ENCODE results near the gene CTIF.

The CTIF gene

GRCh38 chr18:48663931-48664847 is 125.4 kb downstream of the CTIF start:
- TF ChIP-seq CTCF (IDR thresholded peaks at IDR 0.05) = peak; percentile 91

GRCh38 chr18:48665654-48666053 is 126.8 kb downstream of the CTIF start:
- no peak for TF ChIP-seq CTCF (IDR thresholded peaks at IDR 0.05)

GRCh38 chr18:48666613-48667012 is 127.8 kb downstream of the CTIF start:
- TF ChIP-seq CTCF (IDR thresholded peaks at IDR 0.05) = no peak

GRCh38 chr18:48667276-48668254 is 128.7 kb downstream of the CTIF start:
- no peak for TF ChIP-seq CTCF (IDR thresholded peaks at IDR 0.05)

- TF ChIP-seq CTCF (IDR thresholded peaks at IDR 0.05) = no peak
Observed at GRCh38 chr18:48668466-48669179, 129.8 kb downstream of the CTIF start.

GRCh38 chr18:48669180-48669675 is 130.4 kb downstream of the CTIF start:
- no peak for TF ChIP-seq CTCF (IDR thresholded peaks at IDR 0.05)

Data from LNCAP (cell line).